ENCODE results near the gene NPLOC4. TPM values are rescaled to one million over a fixed set of nuclear protein-coding genes. Genes with fewer than 3 reads are reported as not detected.
A peak's percentile ranks its signal among the peaks of the same experiment; 100 is the strongest.

NPLOC4 gene
- total and polyA plus RNA-seq, 2 of the 13 experiments (the other 11 are each of a cell fraction or from before 2014, with no cell fraction given), result 57.0 to 97.0 TPM

GRCh38 chr17:81512562-81513371 is 124.1 kb downstream of the NPLOC4 start, which contains the start of gene ACTG1 (continued):
- no peak for TF ChIP-seq ZNF503 (CRISPR knock-in tag; IDR thresholded peaks at IDR 0.05)
- TF ChIP-seq YY1 (IDR thresholded peaks at IDR 0.05; ENCODE audit: insufficient read depth, insufficient replicate concordance, low read depth, low read length), result peak; percentile 81
- TF ChIP-seq MYC (CRISPR knock-in tag; IDR thresholded peaks at IDR 0.05; ENCODE audit: borderline replicate concordance), result peak; percentile 56
- TF ChIP-seq GRHL1 (CRISPR knock-in tag; conservative IDR thresholded peaks at IDR 0.05), result no peak
- TF ChIP-seq ZNF761 (CRISPR knock-in tag; conservative IDR thresholded peaks at IDR 0.05), result no peak; the same call in none of the 2 replicates
- TF ChIP-seq ZNF83 (CRISPR knock-in tag; IDR thresholded peaks at IDR 0.05; ENCODE audit: borderline replicate concordance), result no peak
- 0 out of 2 replicates have a peak, but pooled peaks have one; percentile 25 for TF ChIP-seq CCDC6 (CRISPR knock-in tag; IDR thresholded peaks at IDR 0.05)
- TF ChIP-seq ZFP36L2 (CRISPR knock-in tag; IDR thresholded peaks at IDR 0.05), result peak; percentile 83; the same call in 1 of the 2 replicates
- TF ChIP-seq IRF9 (CRISPR knock-in tag; IDR thresholded peaks at IDR 0.05; ENCODE audit: borderline replicate concordance), result peak; percentile 69; the same call in 1 of the 2 replicates
- TF ChIP-seq ZBTB7B (CRISPR knock-in tag; IDR thresholded peaks at IDR 0.05), result no peak
- peak; percentile 99 for TF ChIP-seq POLR2G (IDR thresholded peaks at IDR 0.05; ENCODE audit: low read depth, low read length)
- 0 out of 2 replicates have a peak, but pooled peaks have one; percentile 1 for TF ChIP-seq MAF1 (CRISPR knock-in tag; IDR thresholded peaks at IDR 0.05; ENCODE audit: borderline replicate concordance)
- no peak for TF ChIP-seq ZNF605 (CRISPR knock-in tag; IDR thresholded peaks at IDR 0.05)
- peak; percentile 2 for TF ChIP-seq ZNF687 (CRISPR knock-in tag; IDR thresholded peaks at IDR 0.05)
- peak; percentile 85 for TF ChIP-seq HNRNPK (IDR thresholded peaks at IDR 0.05; ENCODE audit: low read depth, low read length, poor library complexity, severe bottlenecking)
- TF ChIP-seq ERF (CRISPR knock-in tag; IDR thresholded peaks at IDR 0.05), result peak; percentile 67; the same call in 1 of the 2 replicates
- TF ChIP-seq GLI4 (CRISPR knock-in tag; IDR thresholded peaks at IDR 0.05; ENCODE audit: borderline replicate concordance), result no peak
- TF ChIP-seq ONECUT2 (CRISPR knock-in tag; IDR thresholded peaks at IDR 0.05), result 0 out of 2 replicates have a peak, but pooled peaks have one; percentile 7
- TF ChIP-seq ZNF124 (CRISPR knock-in tag; IDR thresholded peaks at IDR 0.05), result 0 out of 2 replicates have a peak, but pooled peaks have one; percentile 29
- TF ChIP-seq ISL2 (CRISPR knock-in tag; IDR thresholded peaks at IDR 0.05), result peak; percentile 39; the same call in 1 of the 2 replicates

All from HepG2 (cell line).